Activated T-cell treated with anti-CD3 and anti-CD28 coated beads, Interleukin-2, amount 50 U/mL, for 72 hours (primary cell): Measurements from ENCODE around the gene QTRT2. TPM values are rescaled to one million over a fixed set of nuclear protein-coding genes. Genes with fewer than 3 reads are reported as not detected.

Source experiments
- ATAC-seq, 2 donors: fragments of 150-1000 bp; cut with Tn5 transposase; replicated peaks in 1 of 2; 2 replicates each; pipeline ENCODE4 v1.10.0; 2021; ENCODE audit warnings: moderate library complexity in 2 of 2, mild to moderate bottlenecking in 1 of 2
- DNase-seq, 2 donors: peaks; one replicate each; pipeline ENCODE4 v3.0.0; 2021 to 2022; ENCODE audit warnings: mixed read lengths in 1 of 2
- H3K27ac Mint-ChIP-seq: one replicate; pipeline ENCODE4 v1.8.0; 2022; ENCODE audit warnings: mild to moderate bottlenecking, moderate library complexity, mixed read lengths
- H3K27me3 Mint-ChIP-seq: one replicate; pipeline ENCODE4 v1.8.0; 2022; ENCODE audit warnings: low read depth, mixed read lengths
- H3K36me3 Mint-ChIP-seq, 2 donors: one replicate each; pipeline ENCODE4 v1.8.0; 2022; ENCODE audit warnings: mixed read lengths in 2 of 2, mild to moderate bottlenecking in 1 of 2; ENCODE audit not compliant: insufficient read depth in 2 of 2
- H3K4me1 Mint-ChIP-seq: one replicate; pipeline ENCODE4 v1.8.0; 2022; ENCODE audit warnings: low read depth, mixed read lengths
- H3K4me3 Mint-ChIP-seq, 2 donors: one replicate each; pipeline ENCODE4 v1.8.0; 2022; ENCODE audit warnings: mild to moderate bottlenecking in 2 of 2, mixed read lengths in 2 of 2, moderate library complexity in 2 of 2
- H3K9me3 Mint-ChIP-seq, 2 donors: one replicate each; pipeline ENCODE4 v1.8.0; 2022; ENCODE audit warnings: mixed read lengths in 2 of 2
- total RNA-seq, 2 donors: library from RNA; stranded (reverse); gene quantifications; one replicate each; pipeline ENCODE4 v1.2.3, GENCODE V29; 2022

The QTRT2 gene
- total RNA-seq, 2 donors from 2014 or later = 23.8 to 27.5 TPM

GRCh38 chr3:114043205-114043604 is 13.3 kb upstream of the QTRT2 start:
- Mint-ChIP-seq H3K36me3 (peaks cover 1 to 2% of the 10 kb centered on the region in 2 donors), H3K27ac (no peak overlapping the region)
- ATAC-seq = no peak

GRCh38 chr3:114052216-114052615 is 4.3 kb upstream of the QTRT2 start:
- Mint-ChIP-seq H3K4me3 (no peak overlapping the region), H3K36me3 (peaks cover 2 to 4% of the 10 kb centered on the region in 2 donors)
- no peak for ATAC-seq

More at GRCh38 chr3:114043205-114043604, 13.3 kb upstream of the QTRT2 start:
- Mint-ChIP-seq H3K9me3 (peaks cover 0 to 2% of the 10 kb centered on the region in 2 donors), H3K27me3 (no peaks in the 10 kb centered on the region), H3K4me3 (no peak overlapping the region), H3K4me1 (no peaks in the 10 kb centered on the region)
- DNase-seq = no peak

GRCh38 chr3:114057011-114057347 is 442 bp downstream of the QTRT2 start:
- Mint-ChIP-seq H3K4me1 (peaks cover 63% of the 10 kb centered on the region), H3K27ac (peak overlapping the region; percentile 84), H3K9me3 (no peaks in the 10 kb centered on the region), H3K36me3 (peaks cover 4 to 10% of the 10 kb centered on the region in 2 donors), H3K4me3 (peak overlapping the region; percentile 89 to 95), H3K27me3 (no peaks in the 10 kb centered on the region)
- DNase-seq (no peak), ATAC-seq (peak; percentile 3 to 5)

More at GRCh38 chr3:114052216-114052615, 4.3 kb upstream of the QTRT2 start:
- H3K27me3 Mint-ChIP-seq = no peaks in the 10 kb centered on the region
- DNase-seq = no peak
- H3K4me1 Mint-ChIP-seq = peaks cover 21% of the 10 kb centered on the region
- H3K27ac Mint-ChIP-seq = no peak overlapping the region
- H3K9me3 Mint-ChIP-seq = no peaks in the 10 kb centered on the region

- Mint-ChIP-seq H3K36me3 (peaks cover 4 to 10% of the 10 kb centered on the region in 2 donors), H3K9me3 (no peaks in the 10 kb centered on the region), H3K27ac (peak overlapping the region; percentile 24), H3K4me3 (peak overlapping the region; percentile 75 to 89), H3K4me1 (peaks cover 71% of the 10 kb centered on the region), H3K27me3 (no peaks in the 10 kb centered on the region)
- DNase-seq = no peak
- no peak for ATAC-seq
Measured at GRCh38 chr3:114058646-114059045, 2.1 kb downstream of the QTRT2 start.

GRCh38 chr3:114060906-114061655 is 4.5 kb downstream of the QTRT2 start:
- Mint-ChIP-seq H3K27ac (no peak overlapping the region), H3K36me3 (peaks cover 4 to 16% of the 10 kb centered on the region in 2 donors), H3K4me3 (no peak overlapping the region), H3K27me3 (no peaks in the 10 kb centered on the region), H3K4me1 (peaks cover 59% of the 10 kb centered on the region), H3K9me3 (no peaks in the 10 kb centered on the region)
- DNase-seq (no peak), ATAC-seq (no peak)

GRCh38 chr3:114067804-114068203 is 11.3 kb downstream of the QTRT2 start:
- no peak overlapping the region for H3K4me3 Mint-ChIP-seq
- no peak for DNase-seq
- no peaks in the 10 kb centered on the region for H3K27me3 Mint-ChIP-seq
- H3K36me3 Mint-ChIP-seq = peaks cover 11 to 23% of the 10 kb centered on the region in 2 donors
- no peaks in the 10 kb centered on the region for H3K4me1 Mint-ChIP-seq
- no peak for ATAC-seq
- no peaks in the 10 kb centered on the region for H3K9me3 Mint-ChIP-seq
- peak overlapping the region; percentile 21 for H3K27ac Mint-ChIP-seq

GRCh38 chr3:114068336-114068735 is 11.8 kb downstream of the QTRT2 start:
- no peak overlapping the region for H3K27ac Mint-ChIP-seq
- no peak for ATAC-seq
- H3K27me3 Mint-ChIP-seq = no peaks in the 10 kb centered on the region
- DNase-seq = no peak
- H3K9me3 Mint-ChIP-seq = no peaks in the 10 kb centered on the region
- H3K4me1 Mint-ChIP-seq = no peaks in the 10 kb centered on the region
- H3K36me3 Mint-ChIP-seq = peaks cover 11 to 24% of the 10 kb centered on the region in 2 donors
- no peak overlapping the region for H3K4me3 Mint-ChIP-seq

GRCh38 chr3:114071786-114072185 is 15.2 kb downstream of the QTRT2 start:
- Mint-ChIP-seq H3K27ac (no peak overlapping the region), H3K27me3 (no peaks in the 10 kb centered on the region), H3K36me3 (peaks cover 10 to 27% of the 10 kb centered on the region in 2 donors), H3K4me3 (no peak overlapping the region), H3K4me1 (no peaks in the 10 kb centered on the region), H3K9me3 (no peaks in the 10 kb centered on the region)
- no peak for ATAC-seq
- no peak for DNase-seq

- H3K4me1 Mint-ChIP-seq = no peaks in the 10 kb centered on the region
- H3K27ac Mint-ChIP-seq = no peak overlapping the region
- no peaks in the 10 kb centered on the region for H3K9me3 Mint-ChIP-seq
- H3K36me3 Mint-ChIP-seq = peaks cover 7 to 34% of the 10 kb centered on the region in 2 donors
- no peak overlapping the region for H3K4me3 Mint-ChIP-seq
- ATAC-seq (no peak), DNase-seq (no peak)
- no peaks in the 10 kb centered on the region for H3K27me3 Mint-ChIP-seq
Measured at GRCh38 chr3:114076711-114077110, 20.2 kb downstream of the QTRT2 start.

GRCh38 chr3:114078126-114078525 is 21.6 kb downstream of the QTRT2 start:
- no peak overlapping the region for H3K4me3 Mint-ChIP-seq
- H3K4me1 Mint-ChIP-seq = no peaks in the 10 kb centered on the region
- no peak overlapping the region for H3K27ac Mint-ChIP-seq
- DNase-seq = no peak
- no peaks in the 10 kb centered on the region for H3K27me3 Mint-ChIP-seq
- H3K9me3 Mint-ChIP-seq = no peaks in the 10 kb centered on the region
- no peak for ATAC-seq
- H3K36me3 Mint-ChIP-seq = peaks cover 5 to 31% of the 10 kb centered on the region in 2 donors

GRCh38 chr3:114079761-114080160 is 23.2 kb downstream of the QTRT2 start:
- no peak for ATAC-seq
- H3K9me3 Mint-ChIP-seq = no peaks in the 10 kb centered on the region
- no peak overlapping the region for H3K27ac Mint-ChIP-seq
- H3K36me3 Mint-ChIP-seq = peaks cover 8 to 29% of the 10 kb centered on the region in 2 donors
- H3K27me3 Mint-ChIP-seq = no peaks in the 10 kb centered on the region
- DNase-seq = no peak
- H3K4me3 Mint-ChIP-seq = no peak overlapping the region
- no peaks in the 10 kb centered on the region for H3K4me1 Mint-ChIP-seq

- H3K27ac Mint-ChIP-seq = peak overlapping the region; percentile 76
- peaks cover 9 to 29% of the 10 kb centered on the region in 2 donors for H3K36me3 Mint-ChIP-seq
Measured at GRCh38 chr3:114080201-114080600, 23.7 kb downstream of the QTRT2 start.

GRCh38 chr3:114081037-114081436 is 24.5 kb downstream of the QTRT2 start:
- Mint-ChIP-seq H3K27ac (peak overlapping the region; percentile 76), H3K9me3 (no peaks in the 10 kb centered on the region), H3K4me1 (no peaks in the 10 kb centered on the region), H3K36me3 (peaks cover 9 to 35% of the 10 kb centered on the region in 2 donors), H3K4me3 (no peak overlapping the region), H3K27me3 (no peaks in the 10 kb centered on the region)
- no peak for DNase-seq
- ATAC-seq = no peak

More at GRCh38 chr3:114080201-114080600, 23.7 kb downstream of the QTRT2 start:
- ATAC-seq = no peak
- Mint-ChIP-seq H3K4me1 (no peaks in the 10 kb centered on the region), H3K9me3 (no peaks in the 10 kb centered on the region), H3K27me3 (no peaks in the 10 kb centered on the region), H3K4me3 (no peak overlapping the region)
- DNase-seq = no peak

- ATAC-seq (no peak), DNase-seq (no peak)
- peaks cover 7 to 39% of the 10 kb centered on the region in 2 donors for H3K36me3 Mint-ChIP-seq
- no peaks in the 10 kb centered on the region for H3K4me1 Mint-ChIP-seq
- no peak overlapping the region for H3K4me3 Mint-ChIP-seq
- H3K27ac Mint-ChIP-seq = no peak overlapping the region
- no peaks in the 10 kb centered on the region for H3K27me3 Mint-ChIP-seq
- H3K9me3 Mint-ChIP-seq = no peaks in the 10 kb centered on the region
Measured at GRCh38 chr3:114083112-114083511, 26.6 kb downstream of the QTRT2 start.
